Esophagus muscularis mucosa (tissue), 4 donors: ENCODE data around the gene SORCS2. TPM values are rescaled to one million over a fixed set of nuclear protein-coding genes. Genes with fewer than 3 reads are reported as not detected.

Source experiments
- DNase-seq: peaks from one replicate; pipeline ENCODE4 v3.0.0-alpha.2; 2017; ENCODE audit errors: extremely low spot score
- H3K27ac ChIP-seq, 4 donors: fragments of 200-600 bp; sonication (generic); replicated peaks in 1 of 4; 1 replicate in 3 of 4; 2 replicates in 1 of 4; pipeline ENCODE4 v1.5.1; 2016 to 2019; ENCODE audit warnings: mild to moderate bottlenecking in 1 of 4
- H3K27me3 ChIP-seq, 4 donors: fragments of 200-600 bp; sonication (generic); one replicate each; pipeline versions ENCODE4 v1.5.1 to v1.6.0; 2016 to 2019
- H3K36me3 ChIP-seq, 4 donors: fragments of 200-600 bp; sonication (generic); one replicate each; pipeline ENCODE4 v1.5.1; 2016 to 2019
- H3K4me1 ChIP-seq, 4 donors: fragments of 200-600 bp; sonication (generic); one replicate each; pipeline ENCODE4 v1.5.1; 2016 to 2019
- H3K4me3 ChIP-seq, 4 donors: fragments of 200-600 bp; sonication (generic); 1 replicate in 2 of 4; 2 replicates in 2 of 4; pipeline ENCODE4 v1.5.1; 2016 to 2019; ENCODE audit warnings: mild to moderate bottlenecking in 4 of 4, moderate library complexity in 1 of 4
- H3K9me3 ChIP-seq, 4 donors: fragments of 200-600 bp; sonication (generic); 1 replicate in 3 of 4; 2 replicates in 1 of 4; pipeline ENCODE4 v1.5.1; 2016 to 2019
- CTCF ChIP-seq, 3 experiments: fragments of 200-600 bp in 2 of 3; fragments of 450-650 bp in 1 of 3; sonication (generic) in 2 of 3; IDR thresholded peaks; one replicate each; pipeline ENCODE4 v1.5.1; 2017 to 2019; ENCODE audit warnings: antibody characterized with exemption in 3 of 3, mild to moderate bottlenecking in 2 of 3, moderate library complexity in 1 of 3
- EP300 ChIP-seq: sonication (generic); formaldehyde crosslinking; IDR thresholded peaks from one replicate; pipeline ENCODE4 v1.6.1; 2017; ENCODE audit warnings: antibody characterized with exemption
- POLR2A ChIP-seq: fragments of 450-650 bp; IDR thresholded peaks from one replicate; pipeline ENCODE4 v1.6.1; 2017; ENCODE audit warnings: antibody characterized with exemption, moderate library complexity, mild to moderate bottlenecking, low read depth
- POLR2AphosphoS5 ChIP-seq, 2 donors: sonication (generic); formaldehyde crosslinking; IDR thresholded peaks; one replicate each; pipeline ENCODE4 v1.6.1; 2017; ENCODE audit warnings: antibody characterized with exemption in 2 of 2
- WGBS: methylation state at CpG from one replicate; pipeline ENCODE4 v1.1.5; 2018; 5-methylcytosine and 5-hydroxymethylcytosine counted together
- intact Hi-C: fragments of 100-400 bp; cut with DNase I; formaldehyde crosslinking; loops from one replicate; pipeline ENCODE4 v1.15.1; 2023
- total RNA-seq, 4 donors: library from RNA; depleted of rRNA; stranded (reverse); fragments of >200 nt; gene quantifications; one replicate each; pipeline versions ENCODE4 v1.1.0 to v1.2.1, GENCODE V29; 2016

SORCS2 gene
- total RNA-seq, 4 donors from 2014 or later = 3.3 to 10.1 (median 4.3) TPM

GRCh38 chr4:7694324-7694723 is 502.0 kb downstream of the SORCS2 start:
- WGBS = 91% methylated on average over 12 of the region's 13 CpGs
- Histone ChIP-seq H3K27ac (no peak overlapping the region), H3K4me3 (no peak overlapping the region), H3K27me3 (no peaks in the 10 kb centered on the region), H3K4me1 (peaks cover 0 to 10% (median 3%) of the 10 kb centered on the region in 4 donors), H3K9me3 (no peaks in the 10 kb centered on the region), H3K36me3 (peaks cover 0 to 3% (median 0%) of the 10 kb centered on the region in 4 donors)
- DNase-seq = no peak
- TF ChIP-seq POLR2AphosphoS5 (IDR thresholded peaks at IDR 0.05) = no peak
- no peak for TF ChIP-seq POLR2A
- TF ChIP-seq EP300 = no peak
- no peak for TF ChIP-seq CTCF (IDR thresholded peaks at IDR 0.05)
- intact Hi-C loops = no loop called here

- intact Hi-C loops = no loop called here
- WGBS = 60% methylated on average over 7 of the region's 8 CpGs
- H3K27ac ChIP-seq = no peak overlapping the region
- H3K4me1 ChIP-seq = peaks cover 0 to 10% (median 4%) of the 10 kb centered on the region in 4 donors
- no peaks in the 10 kb centered on the region for H3K27me3 ChIP-seq
- DNase-seq = no peak
- H3K36me3 ChIP-seq = peaks cover 0 to 3% (median 0%) of the 10 kb centered on the region in 4 donors
- TF ChIP-seq POLR2A = no peak
- no peak for TF ChIP-seq CTCF (IDR thresholded peaks at IDR 0.05)
- TF ChIP-seq POLR2AphosphoS5 (IDR thresholded peaks at IDR 0.05) = no peak
- TF ChIP-seq EP300 = no peak
- H3K9me3 ChIP-seq = no peaks in the 10 kb centered on the region
- H3K4me3 ChIP-seq = no peak overlapping the region
These were observed 505.0 kb downstream of the SORCS2 start for GRCh38 chr4:7697343-7697742.

GRCh38 chr4:7697821-7698220 is 505.5 kb downstream of the SORCS2 start:
- no peaks in the 10 kb centered on the region for H3K27me3 ChIP-seq
- H3K4me1 ChIP-seq = peaks cover 0 to 10% (median 4%) of the 10 kb centered on the region in 4 donors
- WGBS = 81% methylated on average over 13 of the region's 13 CpGs
- no peak overlapping the region for H3K4me3 ChIP-seq
- no peak overlapping the region for H3K27ac ChIP-seq
- intact Hi-C loops = no loop called here
- DNase-seq = no peak
- H3K36me3 ChIP-seq = peaks cover 0 to 3% (median 0%) of the 10 kb centered on the region in 4 donors
- no peaks in the 10 kb centered on the region for H3K9me3 ChIP-seq
- TF ChIP-seq POLR2AphosphoS5 (IDR thresholded peaks at IDR 0.05) (no peak), EP300 (no peak), CTCF (IDR thresholded peaks at IDR 0.05) (no peak), POLR2A (no peak)

GRCh38 chr4:7698584-7698983 is 506.2 kb downstream of the SORCS2 start:
- H3K4me3 ChIP-seq = no peak overlapping the region
- WGBS = 77% methylated on average over 12 of the region's 12 CpGs
- intact Hi-C loops = no loop called here
- H3K27me3 ChIP-seq = no peaks in the 10 kb centered on the region
- no peaks in the 10 kb centered on the region for H3K9me3 ChIP-seq
- no peak for DNase-seq
- TF ChIP-seq CTCF (IDR thresholded peaks at IDR 0.05) = no peak
- TF ChIP-seq EP300 = no peak
- no peak for TF ChIP-seq POLR2AphosphoS5 (IDR thresholded peaks at IDR 0.05)
- TF ChIP-seq POLR2A = no peak
- peaks cover 0 to 10% (median 4%) of the 10 kb centered on the region in 4 donors for H3K4me1 ChIP-seq
- peak overlapping the region in 2 of 4 donors; percentile 10 to 46 for H3K27ac ChIP-seq
- peaks cover 0 to 3% (median 0%) of the 10 kb centered on the region in 4 donors for H3K36me3 ChIP-seq

- intact Hi-C loops = no loop called here
- no peak for TF ChIP-seq POLR2AphosphoS5 (IDR thresholded peaks at IDR 0.05)
- no peak for TF ChIP-seq POLR2A
- TF ChIP-seq CTCF (IDR thresholded peaks at IDR 0.05) = no peak
- no peak for TF ChIP-seq EP300
- Histone ChIP-seq H3K4me3 (no peak overlapping the region), H3K9me3 (no peaks in the 10 kb centered on the region), H3K27me3 (no peaks in the 10 kb centered on the region), H3K4me1 (peaks cover 0 to 10% (median 4%) of the 10 kb centered on the region in 4 donors), H3K36me3 (peaks cover 0 to under 1% (median 0%) of the 10 kb centered on the region in 4 donors), H3K27ac (peak overlapping the region in 1 of 4 donors; percentile 46)
- 50% methylated on average over 6 of the region's 8 CpGs for WGBS
- no peak for DNase-seq
These were observed 506.7 kb downstream of the SORCS2 start for GRCh38 chr4:7699031-7699430.
